Measurements from ENCODE around the gene NR1D2.

NR1D2 gene

GRCh38 chr3:23931597-23931996 lies 13.5 kb upstream of the NR1D2 start:
- no peak for DNase-seq (ENCODE audit: low spot score)

DNA sequence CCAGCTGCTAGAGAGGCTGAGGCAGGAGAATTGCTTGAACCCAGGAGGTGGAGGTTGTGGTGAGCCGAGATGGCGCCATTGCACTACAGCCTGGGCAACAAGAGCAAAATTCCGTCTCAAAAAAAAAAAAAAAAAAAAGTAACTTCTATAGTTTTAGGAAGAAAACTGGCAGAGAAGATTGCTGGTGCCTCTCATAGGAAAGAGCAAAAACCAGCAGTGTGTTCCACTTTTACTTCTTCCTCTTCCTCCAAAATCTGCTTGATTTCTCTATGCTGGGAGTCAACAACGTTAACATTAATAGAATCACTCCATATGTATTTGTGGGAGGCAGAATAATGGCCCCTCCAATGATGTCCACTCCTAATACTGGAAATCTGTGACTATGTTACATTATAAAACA lies 12.5 kb upstream of the NR1D2 start:
- no peak for DNase-seq (ENCODE audit: low spot score)

DNA sequence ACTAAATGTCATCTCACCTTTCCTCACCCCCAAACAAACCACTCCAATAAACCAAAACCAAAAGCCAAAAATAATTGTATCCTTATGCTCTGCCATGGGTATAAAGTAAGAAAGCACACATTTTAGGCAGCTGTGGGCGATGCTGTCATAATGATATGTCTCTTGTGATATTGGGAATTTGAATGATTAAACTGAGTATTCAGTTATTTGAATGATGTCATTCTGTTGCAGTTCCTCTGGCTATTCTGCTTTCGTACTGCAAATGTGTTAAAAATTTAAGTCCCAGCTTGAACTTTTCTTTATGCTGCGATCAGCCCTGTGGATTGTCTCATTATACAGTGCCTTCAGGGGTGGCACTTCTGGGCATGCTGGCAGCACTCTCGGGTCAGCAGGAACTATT lies 10.8 kb upstream of the NR1D2 start:
- DNase-seq (ENCODE audit: low spot score) = no peak

- no peak for DNase-seq (ENCODE audit: low spot score)
These were observed 7.8 kb upstream of the NR1D2 start for GRCh38 chr3:23937296-23937695.

GRCh38 chr3:23938688-23939087 lies 6.4 kb upstream of the NR1D2 start:
- no peak for DNase-seq (ENCODE audit: low spot score)

DNA sequence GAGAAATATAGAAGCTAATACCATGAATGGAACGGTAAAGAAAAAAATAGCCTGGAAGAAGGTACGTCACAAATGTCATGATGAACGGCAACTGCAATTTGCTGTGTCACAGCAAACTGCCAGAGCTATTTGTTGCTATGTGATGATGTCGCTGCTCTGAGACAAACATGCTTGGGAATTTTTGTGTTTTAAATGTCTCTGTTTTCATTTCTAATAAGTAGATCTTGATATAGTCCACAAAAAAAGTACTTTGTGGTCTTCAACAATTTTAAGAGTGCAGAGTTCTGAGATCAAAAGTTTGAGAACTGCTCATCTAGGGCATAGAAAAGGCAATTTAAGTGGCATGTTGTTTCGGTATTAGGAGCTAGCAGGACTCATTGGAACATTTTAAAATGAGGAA lies 4.3 kb upstream of the NR1D2 start:
- no peak for DNase-seq (ENCODE audit: low spot score)

DNA sequence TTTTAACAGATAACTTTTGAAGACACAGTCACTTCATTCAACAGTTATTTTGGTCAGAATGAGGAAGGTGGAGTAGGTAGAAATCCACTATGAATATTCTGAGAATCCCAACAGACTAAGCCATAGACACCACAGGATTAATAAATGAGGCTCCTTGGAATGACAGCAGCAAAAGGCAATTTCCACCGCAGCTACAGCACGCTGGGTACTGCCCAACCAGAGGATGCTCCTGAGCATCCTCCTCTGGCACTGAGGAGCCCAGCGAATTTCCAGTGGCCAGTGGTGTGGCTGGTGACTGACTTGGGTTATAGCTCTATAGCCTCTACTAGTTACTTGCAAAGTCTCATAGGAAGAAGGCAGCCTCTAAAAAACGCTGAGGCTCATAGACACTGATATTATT lies 3.6 kb upstream of the NR1D2 start:
- no peak for DNase-seq (ENCODE audit: low spot score)

DNA sequence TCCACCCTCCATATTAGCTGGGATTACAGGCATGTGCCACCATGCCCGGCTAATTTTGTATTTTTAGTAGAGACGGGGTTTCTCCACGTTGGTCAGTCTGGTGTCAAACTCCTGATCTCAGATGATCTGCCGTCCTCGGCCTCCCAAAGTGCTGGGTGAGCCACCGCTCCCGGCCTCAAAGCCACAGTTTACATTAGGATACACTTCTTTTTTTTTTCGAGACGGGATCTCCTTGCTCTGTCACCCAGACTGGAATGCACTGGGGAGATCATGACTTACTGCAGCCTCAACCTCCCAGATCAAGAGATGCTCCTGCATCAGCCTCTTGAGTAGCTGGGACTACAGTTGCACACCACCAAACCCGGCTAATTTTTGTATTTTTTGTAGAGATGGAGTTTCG lies 2.5 kb upstream of the NR1D2 start:
- no peak for DNase-seq (ENCODE audit: low spot score)

DNA sequence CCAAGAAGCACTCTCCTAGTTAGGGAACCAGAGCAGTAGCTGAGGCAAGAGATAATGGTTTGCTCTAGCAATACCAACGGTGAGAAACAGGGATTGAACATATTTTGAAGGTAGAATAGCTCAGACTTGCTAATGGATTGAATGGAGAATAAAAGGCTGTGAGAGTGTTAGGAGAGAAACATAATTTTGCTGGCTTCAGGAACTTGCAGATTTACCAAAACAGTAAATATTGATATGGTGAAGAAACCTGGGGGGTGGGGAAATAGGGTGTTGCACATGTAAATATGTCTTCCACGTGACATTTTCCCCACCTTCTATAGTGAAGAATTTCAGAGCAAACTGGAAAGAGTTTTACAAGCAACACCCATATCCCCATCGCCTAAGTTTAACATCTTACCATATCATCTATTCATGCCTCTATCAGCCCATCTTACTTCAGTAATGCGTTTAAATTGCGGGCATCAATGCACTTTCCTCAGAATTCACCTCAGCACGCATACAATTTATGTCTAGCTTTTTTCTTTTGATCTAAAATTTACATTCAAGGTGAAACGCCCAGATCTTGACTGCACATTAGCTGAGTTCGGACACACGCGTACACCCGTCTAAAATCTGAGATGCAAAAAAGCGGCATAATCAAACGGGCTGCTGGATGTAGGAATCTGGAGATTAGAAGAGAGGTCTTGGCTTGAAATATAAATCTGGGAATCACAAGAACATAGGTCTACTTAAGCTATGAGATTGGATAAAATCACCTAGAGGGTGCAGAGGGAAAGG lies 891 bp upstream of the NR1D2 start:
- no peak for DNase-seq (ENCODE audit: low spot score)

- no peak for DNase-seq (ENCODE audit: low spot score)
These were observed 502 bp downstream of the NR1D2 start for GRCh38 chr3:23945663-23945912.

- peak; percentile 96 for DNase-seq (ENCODE audit: low spot score)
These were observed 1.0 kb downstream of the NR1D2 start for GRCh38 chr3:23945913-23946687.

GRCh38 chr3:23948761-23949160 lies 3.7 kb downstream of the NR1D2 start:
- DNase-seq (ENCODE audit: low spot score) = no peak

DNA sequence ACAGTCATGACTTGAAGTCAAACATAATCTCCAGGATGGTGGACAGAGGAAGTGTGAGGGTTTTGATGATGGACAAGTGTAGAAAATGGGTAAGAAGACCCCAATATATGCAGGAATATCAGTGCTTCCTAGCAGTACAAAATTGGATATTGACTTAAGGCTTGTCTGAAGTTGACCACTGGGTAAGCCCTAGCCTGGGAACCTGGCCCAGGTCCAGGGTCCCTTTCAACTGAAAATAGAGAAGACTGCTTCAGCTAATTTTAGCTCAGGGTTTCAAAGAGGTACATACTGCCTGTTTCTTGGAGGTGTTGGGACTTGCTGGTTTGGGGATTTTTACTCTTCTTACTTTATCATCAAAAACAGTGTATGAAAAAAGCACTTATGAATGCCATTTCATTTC lies 4.7 kb downstream of the NR1D2 start:
- DNase-seq (ENCODE audit: low spot score) = peak; percentile 33

DNA sequence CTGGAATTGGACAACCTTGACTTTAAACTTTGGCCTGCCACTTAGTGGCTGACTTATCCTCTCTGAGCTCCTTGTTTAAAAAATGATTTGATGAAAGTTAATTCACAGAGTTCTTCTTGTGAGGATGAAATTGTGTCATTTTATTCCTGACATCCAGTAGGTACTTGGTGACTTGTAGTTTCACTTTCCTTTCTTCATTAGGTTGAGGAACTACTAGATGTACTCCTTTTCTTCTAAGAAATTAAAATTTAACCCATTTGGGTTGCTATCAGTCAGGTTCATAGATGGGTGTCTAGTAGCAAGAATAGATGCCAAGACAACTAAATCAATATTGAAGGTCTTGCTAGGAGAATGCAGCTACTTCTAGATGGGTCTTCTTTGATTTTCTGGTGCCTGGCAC lies 5.2 kb downstream of the NR1D2 start:
- no peak for DNase-seq (ENCODE audit: low spot score)

DNA sequence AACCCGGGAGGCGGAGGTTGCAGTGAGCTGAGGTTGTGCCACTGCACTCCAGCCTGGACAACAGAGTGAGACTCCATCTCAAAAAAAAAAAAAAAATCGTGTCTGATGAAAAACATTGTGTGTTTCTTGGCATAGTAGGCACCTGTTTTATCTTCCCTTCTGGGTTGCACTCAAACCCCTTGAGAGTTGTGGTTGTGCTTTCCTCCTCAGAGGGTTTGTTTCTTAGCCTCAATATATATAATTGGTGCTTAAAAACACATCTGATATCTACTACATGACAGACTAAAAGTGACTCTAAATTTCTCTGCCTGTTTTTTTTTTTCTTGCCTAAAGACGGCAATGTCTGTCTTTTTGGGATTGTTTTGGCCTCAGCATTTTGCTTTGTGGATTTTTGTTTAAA lies 7.6 kb downstream of the NR1D2 start:
- no peak for DNase-seq (ENCODE audit: low spot score)

DNA sequence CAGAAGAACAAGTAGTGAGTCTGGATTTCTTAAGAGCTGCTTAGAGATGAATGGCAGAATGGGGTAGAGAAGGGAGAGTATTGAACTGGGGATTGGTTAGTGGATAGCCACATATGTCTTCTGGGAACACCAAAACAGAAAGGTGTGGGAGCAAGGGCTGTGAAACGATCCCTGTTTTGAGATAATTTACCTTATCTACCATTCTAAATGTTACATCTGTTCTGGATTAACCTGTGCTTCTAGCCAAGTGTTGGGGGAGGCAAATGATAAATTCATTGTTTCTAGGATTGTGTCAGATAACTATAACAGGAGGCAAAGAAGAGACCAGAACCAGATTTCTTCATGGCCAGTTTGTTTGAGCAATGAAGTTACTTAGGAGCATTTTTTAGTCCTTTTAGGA lies 8.4 kb downstream of the NR1D2 start:
- no peak for DNase-seq (ENCODE audit: low spot score)

DNA sequence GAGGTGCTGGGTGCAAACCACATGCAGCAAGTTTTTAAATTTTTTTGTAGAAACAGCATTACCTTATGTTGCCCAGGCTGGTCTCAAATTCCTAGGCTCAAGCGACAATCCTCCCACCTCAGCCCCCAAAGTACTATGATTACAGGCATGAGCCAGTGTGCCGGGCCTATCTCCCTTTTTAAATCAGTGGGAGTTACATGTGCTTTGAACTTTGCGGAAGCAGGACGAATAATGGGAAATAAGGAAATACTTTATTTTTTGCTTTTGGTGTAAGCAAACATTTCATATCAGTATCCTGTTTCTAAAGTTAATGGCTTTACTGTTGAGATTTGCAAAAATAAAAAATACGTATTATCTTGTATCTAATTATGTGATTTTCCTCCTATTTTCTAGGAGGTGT lies 9.1 kb downstream of the NR1D2 start:
- no peak for DNase-seq (ENCODE audit: low spot score)

DNA sequence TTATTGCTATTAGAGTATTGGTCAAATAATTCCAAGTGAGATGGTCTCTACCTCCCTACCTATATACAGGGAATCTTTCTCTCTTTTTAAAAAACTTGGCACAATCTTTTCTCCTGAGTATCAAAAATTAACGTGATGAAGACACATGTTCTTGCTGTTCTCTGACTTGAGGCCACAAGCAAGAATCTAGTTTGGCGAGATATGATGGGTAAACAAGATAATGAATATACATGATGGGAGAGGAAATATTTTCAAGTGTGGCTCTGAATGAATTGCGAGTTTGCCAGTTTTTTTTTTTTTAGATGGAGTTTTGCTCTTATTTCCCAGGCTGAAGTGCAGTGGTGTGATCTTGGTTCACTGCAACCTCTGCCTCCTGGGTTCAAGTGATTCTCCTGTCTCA lies 11.6 kb downstream of the NR1D2 start:
- DNase-seq (ENCODE audit: low spot score) = no peak

DNA sequence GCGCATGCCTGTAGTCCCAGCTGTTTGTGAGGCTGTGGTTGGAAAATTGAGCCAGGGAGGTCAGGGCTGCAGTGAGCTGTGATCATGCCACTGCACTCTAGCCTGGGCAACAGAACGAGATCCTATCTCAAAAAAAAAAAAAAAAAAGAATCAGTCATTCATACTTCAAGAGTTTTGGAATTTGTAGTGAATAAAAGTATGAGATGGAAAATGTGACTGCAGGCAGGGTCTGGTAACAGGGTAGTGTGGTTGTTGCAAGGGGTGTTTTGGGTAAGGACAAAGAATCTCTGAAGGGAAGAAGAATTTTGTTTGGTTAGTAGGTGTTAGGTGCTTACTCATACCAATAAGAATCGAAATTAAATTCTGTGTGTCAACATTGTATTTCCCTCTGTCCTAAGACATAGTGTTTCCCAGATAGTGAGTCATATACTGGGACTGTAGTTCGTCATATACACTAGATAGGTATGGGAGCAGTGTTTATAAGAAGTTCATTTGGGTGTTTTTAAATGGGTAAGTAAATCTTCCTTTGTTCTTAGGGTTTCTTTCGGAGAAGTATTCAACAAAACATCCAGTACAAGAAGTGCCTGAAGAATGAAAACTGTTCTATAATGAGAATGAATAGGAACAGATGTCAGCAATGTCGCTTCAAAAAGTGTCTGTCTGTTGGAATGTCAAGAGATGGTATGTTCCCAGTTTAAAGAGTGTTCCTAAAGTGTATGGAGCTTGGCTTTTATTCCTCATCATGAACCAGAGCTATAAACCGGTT lies 14.2 kb downstream of the NR1D2 start:
- DNase-seq (ENCODE audit: low spot score) = no peak

GRCh38 chr3:23960649-23961048 lies 15.6 kb downstream of the NR1D2 start:
- no peak for DNase-seq (ENCODE audit: low spot score)

DNA sequence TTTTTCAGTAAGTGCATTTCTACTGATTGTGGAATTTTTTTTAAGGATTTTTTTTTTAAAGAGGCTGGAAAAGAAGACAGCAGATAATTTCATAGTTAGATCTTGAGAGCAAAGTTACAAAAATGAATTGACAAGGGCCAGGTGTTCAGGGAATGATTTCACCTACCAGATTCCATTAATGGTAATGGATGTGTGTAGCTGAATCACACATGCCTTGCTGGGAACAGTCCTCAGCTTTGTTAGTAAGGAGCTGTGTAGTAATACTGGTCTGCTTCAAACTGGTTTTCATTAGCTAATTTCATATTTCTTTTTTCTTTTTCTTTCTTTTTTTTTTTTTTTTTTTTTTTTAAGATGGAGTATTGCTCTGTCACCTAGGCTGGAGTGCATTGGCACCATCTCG lies 16.0 kb downstream of the NR1D2 start:
- no peak for DNase-seq (ENCODE audit: low spot score)

DNA sequence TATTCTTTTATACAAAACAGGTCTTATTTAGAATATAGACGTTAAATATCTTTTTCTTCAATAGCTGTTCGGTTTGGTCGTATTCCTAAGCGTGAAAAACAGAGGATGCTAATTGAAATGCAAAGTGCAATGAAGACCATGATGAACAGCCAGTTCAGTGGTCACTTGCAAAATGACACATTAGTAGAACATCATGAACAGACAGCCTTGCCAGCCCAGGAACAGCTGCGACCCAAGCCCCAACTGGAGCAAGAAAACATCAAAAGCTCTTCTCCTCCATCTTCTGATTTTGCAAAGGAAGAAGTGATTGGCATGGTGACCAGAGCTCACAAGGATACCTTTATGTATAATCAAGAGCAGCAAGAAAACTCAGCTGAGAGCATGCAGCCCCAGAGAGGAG lies 16.8 kb downstream of the NR1D2 start:
- no peak for DNase-seq (ENCODE audit: low spot score)

- DNase-seq (ENCODE audit: low spot score) = no peak
These were observed 19.6 kb downstream of the NR1D2 start for GRCh38 chr3:23964537-23965235.
